Measurements from ENCODE around the gene ANKRD29. TPM values are rescaled to one million over a fixed set of nuclear protein-coding genes. Genes with fewer than 3 reads are reported as not detected.

The ANKRD29 gene
- total and polyA plus RNA-seq, 8 donors = 1.2 to 150 (median 10.6) TPM

DNA sequence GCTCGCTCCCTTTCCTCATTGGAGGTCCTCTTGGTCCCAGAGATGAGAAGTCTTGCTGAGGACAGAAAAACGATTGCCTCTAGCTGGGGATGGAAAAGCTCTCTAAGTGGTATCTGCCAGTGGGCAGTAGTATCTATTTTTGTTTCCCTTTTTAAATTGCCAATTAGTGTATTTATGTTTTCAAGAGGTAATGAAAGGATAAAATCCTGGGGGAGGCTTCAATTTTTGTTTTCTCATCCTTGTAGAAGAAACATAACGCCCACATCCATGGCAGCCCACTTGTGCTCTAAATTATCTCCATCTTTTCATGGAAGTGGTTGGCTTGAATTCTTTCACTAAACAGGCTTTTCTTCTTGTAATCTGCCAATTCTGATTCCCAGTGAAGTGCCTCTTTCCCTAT lies 14.3 kb downstream of the ANKRD29 start:
- TF ChIP-seq EP300 (IDR thresholded peaks at IDR 0.05) = no peak
- TF ChIP-seq, protein P1, sequence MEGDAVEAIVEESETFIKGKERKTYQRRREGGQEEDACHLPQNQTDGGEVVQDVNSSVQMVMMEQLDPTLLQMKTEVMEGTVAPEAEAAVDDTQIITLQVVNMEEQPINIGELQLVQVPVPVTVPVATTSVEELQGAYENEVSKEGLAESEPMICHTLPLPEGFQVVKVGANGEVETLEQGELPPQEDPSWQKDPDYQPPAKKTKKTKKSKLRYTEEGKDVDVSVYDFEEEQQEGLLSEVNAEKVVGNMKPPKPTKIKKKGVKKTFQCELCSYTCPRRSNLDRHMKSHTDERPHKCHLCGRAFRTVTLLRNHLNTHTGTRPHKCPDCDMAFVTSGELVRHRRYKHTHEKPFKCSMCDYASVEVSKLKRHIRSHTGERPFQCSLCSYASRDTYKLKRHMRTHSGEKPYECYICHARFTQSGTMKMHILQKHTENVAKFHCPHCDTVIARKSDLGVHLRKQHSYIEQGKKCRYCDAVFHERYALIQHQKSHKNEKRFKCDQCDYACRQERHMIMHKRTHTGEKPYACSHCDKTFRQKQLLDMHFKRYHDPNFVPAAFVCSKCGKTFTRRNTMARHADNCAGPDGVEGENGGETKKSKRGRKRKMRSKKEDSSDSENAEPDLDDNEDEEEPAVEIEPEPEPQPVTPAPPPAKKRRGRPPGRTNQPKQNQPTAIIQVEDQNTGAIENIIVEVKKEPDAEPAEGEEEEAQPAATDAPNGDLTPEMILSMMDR (IDR thresholded peaks at IDR 0.05) = no peak
- no peak for TF ChIP-seq POLR2AphosphoS5 (IDR thresholded peaks at IDR 0.05)
- no peak for TF ChIP-seq POLR2A (IDR thresholded peaks at IDR 0.05)

DNA sequence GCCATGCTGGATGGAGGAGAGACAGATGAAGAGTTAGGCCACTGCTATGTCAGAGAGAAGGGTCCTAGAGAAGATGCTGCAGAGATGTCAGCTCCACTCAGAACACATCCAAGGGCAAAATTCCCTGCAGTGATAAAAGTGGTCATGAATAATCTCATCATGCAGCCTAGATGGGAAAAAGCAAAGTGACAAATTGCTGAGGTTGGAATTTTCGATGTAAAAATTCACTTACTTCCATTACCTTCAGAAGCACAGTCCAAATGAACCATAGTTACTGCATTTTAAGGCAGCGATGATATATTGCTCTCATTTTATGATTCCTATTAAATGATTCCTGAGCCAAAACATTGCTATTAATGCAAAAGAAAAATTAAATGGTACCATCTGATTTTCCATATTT lies 16.4 kb downstream of the ANKRD29 start:
- Histone ChIP-seq H3K27ac (no peak overlapping the region), H3K36me3 (no peaks in the 10 kb centered on the region), H3K9me3 (peaks cover 0 to 8% (median 0%) of the 10 kb centered on the region in 4 donors), H3K4me3 (no peak overlapping the region), H3K4me1 (peaks cover 16 to 52% (median 32%) of the 10 kb centered on the region in 4 donors), H3K27me3 (no peaks in the 10 kb centered on the region)
- no peak for DNase-seq
- intact Hi-C loops (cut with DNase I; ENCODE audit: low total_unique reads) = no loop called here
- TF ChIP-seq, protein P1 (IDR thresholded peaks at IDR 0.05) = no peak
- 88 to 95% (median 93%) methylated on average over 2 of the region's 2 CpGs for WGBS, 5 donors

More for the DNA sequence above, 14.3 kb downstream of the ANKRD29 start:
- intact Hi-C loops (cut with DNase I; ENCODE audit: low total_unique reads) = no loop called here
- Histone ChIP-seq H3K4me3 (no peak overlapping the region), H3K9me3 (no peaks in the 10 kb centered on the region), H3K27me3 (no peaks in the 10 kb centered on the region), H3K4me1 (peaks cover 16 to 50% (median 28%) of the 10 kb centered on the region in 4 donors), H3K36me3 (no peaks in the 10 kb centered on the region), H3K27ac (peak overlapping the region in 1 of 5 donors; percentile 44)
- DNase-seq = no peak
- 74 to 95% (median 82%) methylated on average over 3 of the region's 3 CpGs for whole genome bisulfite sequencing, 5 donors

DNA sequence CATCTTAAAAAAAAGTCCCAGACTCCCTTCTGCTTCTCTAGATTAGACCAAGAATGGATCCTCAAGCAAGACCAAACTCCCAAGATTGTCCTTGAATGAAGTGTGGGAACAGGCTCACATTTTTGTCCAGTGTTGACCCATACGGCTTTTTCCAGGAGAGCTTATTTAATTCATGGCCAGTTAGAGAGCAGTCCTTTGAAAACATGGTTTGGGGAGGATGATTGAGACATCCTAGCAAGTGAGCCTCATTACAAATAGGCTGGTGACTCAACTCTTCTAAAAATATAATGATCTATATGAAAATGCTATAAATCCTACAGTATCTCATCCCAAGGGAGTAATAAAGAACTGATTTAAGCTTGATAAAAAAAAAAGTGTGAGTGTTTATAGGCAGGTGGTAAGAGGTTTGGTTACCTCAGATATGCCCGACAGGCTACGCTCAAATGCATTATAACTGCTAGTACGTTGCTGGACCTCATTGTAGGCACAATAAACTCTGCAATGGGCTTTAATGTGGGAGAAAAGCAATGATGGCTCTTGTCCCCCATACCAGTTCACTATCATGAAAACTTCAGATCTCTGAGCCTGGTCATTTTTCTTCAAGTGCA lies 17.0 kb downstream of the ANKRD29 start:
- no peaks in the 10 kb centered on the region for H3K27me3 ChIP-seq
- peaks cover 14 to 46% (median 30%) of the 10 kb centered on the region in 4 donors for H3K4me1 ChIP-seq
- no peak for TF ChIP-seq POLR2A (IDR thresholded peaks at IDR 0.05)
- TF ChIP-seq, protein P1 (IDR thresholded peaks at IDR 0.05) = no peak
- TF ChIP-seq EP300 (IDR thresholded peaks at IDR 0.05) = no peak
- no peak for TF ChIP-seq POLR2AphosphoS5 (IDR thresholded peaks at IDR 0.05)
- peaks cover 0 to 8% (median 0%) of the 10 kb centered on the region in 4 donors for H3K9me3 ChIP-seq
- DNase-seq = no peak
- intact Hi-C loops (cut with DNase I; ENCODE audit: low total_unique reads) = no loop called here
- H3K36me3 ChIP-seq = no peaks in the 10 kb centered on the region
- WGBS, 5 donors = 88 to 97% (median 93%) methylated on average over 4 of the region's 4 CpGs
- no peak overlapping the region for H3K27ac ChIP-seq
- H3K4me3 ChIP-seq = no peak overlapping the region

DNA sequence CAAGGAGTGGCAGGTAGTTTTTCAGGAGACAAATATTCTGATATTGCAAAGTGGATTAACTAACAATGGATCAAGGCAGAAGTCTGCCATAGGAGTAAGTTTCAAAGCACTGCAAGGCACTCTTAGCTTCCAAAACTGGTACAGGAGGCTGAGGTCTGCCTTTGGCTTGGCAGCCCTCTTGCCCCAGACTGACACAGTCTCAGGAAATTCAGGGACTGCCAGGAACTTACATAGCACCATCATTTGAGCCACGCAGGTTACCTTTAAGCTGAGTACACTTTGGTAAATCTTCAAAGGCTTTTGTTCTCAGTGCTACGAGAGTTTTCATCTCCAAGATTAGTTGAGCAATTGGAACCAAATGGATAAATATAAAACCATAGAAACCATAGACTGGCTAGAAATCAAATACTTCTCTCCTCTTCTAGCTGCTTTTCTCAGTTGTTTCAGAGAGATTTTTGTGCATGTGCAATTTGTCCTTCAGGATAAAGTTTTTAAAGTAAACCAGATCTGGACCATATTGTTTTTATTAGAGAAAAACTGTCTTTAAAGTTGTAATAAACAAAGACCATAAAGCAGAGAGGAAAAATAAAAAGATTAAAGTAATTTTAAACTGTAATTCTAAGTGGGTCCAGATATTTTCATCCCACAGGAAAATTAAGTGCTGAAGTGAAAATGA lies 18.8 kb downstream of the ANKRD29 start:
- no peaks in the 10 kb centered on the region for H3K36me3 ChIP-seq
- no peak for DNase-seq
- no peak overlapping the region for H3K27ac ChIP-seq
- H3K4me3 ChIP-seq = no peak overlapping the region
- WGBS, 5 donors = 30 to 54% (median 40%) methylated on average over 2 of the region's 2 CpGs
- intact Hi-C loops (cut with DNase I; ENCODE audit: low total_unique reads) = no loop called here
- H3K9me3 ChIP-seq = peaks cover 0 to 8% (median 0%) of the 10 kb centered on the region in 4 donors
- TF ChIP-seq POLR2A (IDR thresholded peaks at IDR 0.05) (no peak), POLR2AphosphoS5 (IDR thresholded peaks at IDR 0.05) (no peak), EP300 (IDR thresholded peaks at IDR 0.05) (no peak)
- TF ChIP-seq, protein P1 (IDR thresholded peaks at IDR 0.05) = no peak
- H3K27me3 ChIP-seq = no peaks in the 10 kb centered on the region
- peaks cover 6 to 29% (median 17%) of the 10 kb centered on the region in 4 donors for H3K4me1 ChIP-seq

Data from stomach (tissue), 9 donors.